ENCODE data around the gene SCN4B. TPM values are rescaled to one million over a fixed set of nuclear protein-coding genes. Genes with fewer than 3 reads are reported as not detected.

The SCN4B gene
- polyA plus RNA-seq, 1 donor (not counting 4 experiments of a cell fraction or from before 2014, with no cell fraction given), result 7.7 TPM

DNA sequence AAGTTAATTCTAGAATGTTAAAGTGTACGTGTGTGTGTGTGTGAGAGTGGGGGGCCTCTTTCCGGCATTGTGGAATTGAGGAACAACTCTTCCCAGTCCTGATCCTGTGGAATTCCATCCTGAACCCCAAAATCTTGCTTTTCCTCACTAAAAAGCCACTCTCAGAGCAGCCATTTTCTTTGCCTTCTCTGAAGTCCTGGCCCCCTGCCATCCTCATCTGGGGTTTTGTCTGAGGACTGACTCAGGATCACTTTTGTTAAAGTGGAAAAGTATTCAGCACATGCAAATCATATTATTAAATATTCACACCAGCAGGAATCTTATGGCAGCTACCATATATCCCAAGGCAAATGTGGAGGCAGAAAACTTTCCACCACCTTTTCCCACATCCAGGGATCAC is 3.8 kb downstream of the SCN4B start:
- H4K20me1 ChIP-seq (ENCODE audit: control insufficient read depth, extremely low read depth, insufficient read depth, low read length), result no peaks in the 10 kb centered on the region
- DNase-seq (ENCODE audit: low read depth, low spot score) (no peak), FAIRE-seq (peak; percentile 34)
- H3K9ac ChIP-seq (ENCODE audit: control insufficient read depth, extremely low read depth, insufficient read depth, low read length), result no peak overlapping the region
- no peak overlapping the region for H3K4me3 ChIP-seq (ENCODE audit: control insufficient read depth in 2 of 3, extremely low read depth in 1 of 3, insufficient read depth in 2 of 3, low read depth in 1 of 3, low read length in 3 of 3)
- dilution Hi-C loops (cut with MboI; ENCODE audit: extremely low pct_ligation_motif_present, low sequenced_read_pairs), result no loop called here
- H3K9me1 ChIP-seq (ENCODE audit: control insufficient read depth, extremely low read depth, insufficient read depth, low read length), result no peaks in the 10 kb centered on the region
- H3K27me3 ChIP-seq (ENCODE audit: control insufficient read depth, extremely low read depth, insufficient read depth, low read length), result no peaks in the 10 kb centered on the region
- no peaks in the 10 kb centered on the region for H3K79me2 ChIP-seq (ENCODE audit: control insufficient read depth, insufficient read depth, low read length)
- peak overlapping the region; percentile 63 for H2AFZ ChIP-seq (ENCODE audit: control insufficient read depth, low read length)
- TF ChIP-seq, protein P1, sequence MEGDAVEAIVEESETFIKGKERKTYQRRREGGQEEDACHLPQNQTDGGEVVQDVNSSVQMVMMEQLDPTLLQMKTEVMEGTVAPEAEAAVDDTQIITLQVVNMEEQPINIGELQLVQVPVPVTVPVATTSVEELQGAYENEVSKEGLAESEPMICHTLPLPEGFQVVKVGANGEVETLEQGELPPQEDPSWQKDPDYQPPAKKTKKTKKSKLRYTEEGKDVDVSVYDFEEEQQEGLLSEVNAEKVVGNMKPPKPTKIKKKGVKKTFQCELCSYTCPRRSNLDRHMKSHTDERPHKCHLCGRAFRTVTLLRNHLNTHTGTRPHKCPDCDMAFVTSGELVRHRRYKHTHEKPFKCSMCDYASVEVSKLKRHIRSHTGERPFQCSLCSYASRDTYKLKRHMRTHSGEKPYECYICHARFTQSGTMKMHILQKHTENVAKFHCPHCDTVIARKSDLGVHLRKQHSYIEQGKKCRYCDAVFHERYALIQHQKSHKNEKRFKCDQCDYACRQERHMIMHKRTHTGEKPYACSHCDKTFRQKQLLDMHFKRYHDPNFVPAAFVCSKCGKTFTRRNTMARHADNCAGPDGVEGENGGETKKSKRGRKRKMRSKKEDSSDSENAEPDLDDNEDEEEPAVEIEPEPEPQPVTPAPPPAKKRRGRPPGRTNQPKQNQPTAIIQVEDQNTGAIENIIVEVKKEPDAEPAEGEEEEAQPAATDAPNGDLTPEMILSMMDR (optimal IDR thresholded peaks at IDR 0.05 in 1 of 3, IDR thresholded peaks at IDR 0.05 in 1 of 3, conservative IDR thresholded peaks at IDR 0.05 in 1 of 3; ENCODE audit: extremely low read depth in 1 of 3, insufficient read depth in 2 of 3, low read length in 3 of 3), result no peak
- no peak for TF ChIP-seq EZH2 (IDR thresholded peaks at IDR 0.05; ENCODE audit: low read length)
- H3K27ac ChIP-seq (ENCODE audit: control insufficient read depth, insufficient read depth, low read length), result no peak overlapping the region
- H3K36me3 ChIP-seq (ENCODE audit: control insufficient read depth in 2 of 2, extremely low read depth in 1 of 2, insufficient read depth in 2 of 2, low read length in 2 of 2), result no peaks in the 10 kb centered on the region
- peaks cover 23% of the 10 kb centered on the region for H3K4me1 ChIP-seq (ENCODE audit: control insufficient read depth, extremely low read depth, insufficient read depth, low read length)
- no peak overlapping the region for H3K4me2 ChIP-seq (ENCODE audit: control insufficient read depth, extremely low read depth, insufficient read depth, low read depth, low read length)
- no peaks in the 10 kb centered on the region for H3K9me3 ChIP-seq (ENCODE audit: control insufficient read depth, low read depth, low read length)

DNA sequence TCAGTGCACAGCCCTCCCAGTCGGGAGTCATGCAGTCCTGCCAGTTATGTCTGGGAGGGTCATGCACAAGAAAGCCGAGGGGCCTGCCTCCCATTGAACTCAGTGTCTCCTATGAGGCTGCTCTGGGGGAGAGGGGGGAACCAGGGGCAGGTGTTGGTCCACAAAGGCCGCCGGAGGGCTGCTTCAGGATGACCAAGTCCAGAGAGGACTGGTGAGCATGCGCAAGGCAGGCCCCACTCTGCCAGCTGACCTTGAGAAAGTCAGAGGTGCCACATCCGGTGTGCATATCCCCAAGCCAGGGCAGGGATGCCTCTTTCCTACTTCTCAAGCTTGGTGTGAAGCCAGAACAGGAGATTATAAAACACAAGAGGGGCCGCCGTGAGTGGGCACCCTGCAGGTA is 4.4 kb downstream of the SCN4B start:
- H3K36me3 ChIP-seq (ENCODE audit: control insufficient read depth in 2 of 2, extremely low read depth in 1 of 2, insufficient read depth in 2 of 2, low read length in 2 of 2), result no peaks in the 10 kb centered on the region
- no peak overlapping the region for H3K27ac ChIP-seq (ENCODE audit: control insufficient read depth, insufficient read depth, low read length)
- H3K4me1 ChIP-seq (ENCODE audit: control insufficient read depth, extremely low read depth, insufficient read depth, low read length), result peaks cover 23% of the 10 kb centered on the region
- DNase-seq (ENCODE audit: low read depth, low spot score) (no peak), FAIRE-seq (no peak)
- H3K79me2 ChIP-seq (ENCODE audit: control insufficient read depth, insufficient read depth, low read length), result no peaks in the 10 kb centered on the region
- H3K4me2 ChIP-seq (ENCODE audit: control insufficient read depth, extremely low read depth, insufficient read depth, low read depth, low read length), result no peak overlapping the region
- no peak overlapping the region for H3K4me3 ChIP-seq (ENCODE audit: control insufficient read depth in 2 of 3, extremely low read depth in 1 of 3, insufficient read depth in 2 of 3, low read depth in 1 of 3, low read length in 3 of 3)
- no peak overlapping the region for H2AFZ ChIP-seq (ENCODE audit: control insufficient read depth, low read length)
- H3K27me3 ChIP-seq (ENCODE audit: control insufficient read depth, extremely low read depth, insufficient read depth, low read length), result no peaks in the 10 kb centered on the region
- H3K9me3 ChIP-seq (ENCODE audit: control insufficient read depth, low read depth, low read length), result no peaks in the 10 kb centered on the region
- dilution Hi-C loops (cut with MboI; ENCODE audit: extremely low pct_ligation_motif_present, low sequenced_read_pairs), result no loop called here
- TF ChIP-seq, protein P1 (optimal IDR thresholded peaks at IDR 0.05 in 1 of 3, IDR thresholded peaks at IDR 0.05 in 1 of 3, conservative IDR thresholded peaks at IDR 0.05 in 1 of 3; ENCODE audit: extremely low read depth in 1 of 3, insufficient read depth in 2 of 3, low read length in 3 of 3), result no peak
- TF ChIP-seq EZH2 (IDR thresholded peaks at IDR 0.05; ENCODE audit: low read length), result no peak
- no peaks in the 10 kb centered on the region for H4K20me1 ChIP-seq (ENCODE audit: control insufficient read depth, extremely low read depth, insufficient read depth, low read length)
- no peak overlapping the region for H3K9ac ChIP-seq (ENCODE audit: control insufficient read depth, extremely low read depth, insufficient read depth, low read length)
- H3K9me1 ChIP-seq (ENCODE audit: control insufficient read depth, extremely low read depth, insufficient read depth, low read length), result no peaks in the 10 kb centered on the region
